ENCODE results near the gene SETDB2. TPM values are rescaled to one million over a fixed set of nuclear protein-coding genes. Genes with fewer than 3 reads are reported as not detected.
A peak's percentile ranks its signal among the peaks of the same experiment; 100 is the strongest.

Gene SETDB2
- total RNA-seq, 4 donors from 2014 or later, result 2.8 to 11.6 (median 8.8) TPM

GRCh38 chr13:49400755-49401659 lies 43.1 kb upstream of the SETDB2 start:
- 9 to 17% methylated on average over 6 to 7 of the region's 7 CpGs for WGBS, 2 donors (ENCODE audit: low coverage in 1 of 2)
- peak overlapping the region; percentile 81 to 92 (median 88) for H3K27ac ChIP-seq
- in situ Hi-C loops (cut with MboI; ENCODE audit: low pct_ligation_motif_present in 1 of 4, low pct_unique_long_range_greater_than_20kb in 1 of 4, low sequenced_read_pairs in 3 of 4) (no loop called here), intact Hi-C loops (cut with DNase I; ENCODE audit: low total_unique reads) (no loop called here)
- peak overlapping the region; percentile 23 to 44 (median 28) for H3K4me3 ChIP-seq
- TF ChIP-seq POLR2AphosphoS5 (IDR thresholded peaks at IDR 0.05), result peak; percentile 80 to 92 (median 87)
- no peak for TF ChIP-seq EP300 (IDR thresholded peaks at IDR 0.05; ENCODE audit: low read depth)
- peak; percentile 56 for TF ChIP-seq POLR2A (IDR thresholded peaks at IDR 0.05)
- H3K9me3 ChIP-seq, result peaks cover 10 to 12% of the 10 kb centered on the region in 2 donors
- H3K4me1 ChIP-seq, result peaks cover 4 to 20% (median 8%) of the 10 kb centered on the region in 4 donors
- no peaks in the 10 kb centered on the region for H3K27me3 ChIP-seq
- DNase-seq, result peak; percentile 22
- H3K36me3 ChIP-seq, result no peaks in the 10 kb centered on the region

DNA sequence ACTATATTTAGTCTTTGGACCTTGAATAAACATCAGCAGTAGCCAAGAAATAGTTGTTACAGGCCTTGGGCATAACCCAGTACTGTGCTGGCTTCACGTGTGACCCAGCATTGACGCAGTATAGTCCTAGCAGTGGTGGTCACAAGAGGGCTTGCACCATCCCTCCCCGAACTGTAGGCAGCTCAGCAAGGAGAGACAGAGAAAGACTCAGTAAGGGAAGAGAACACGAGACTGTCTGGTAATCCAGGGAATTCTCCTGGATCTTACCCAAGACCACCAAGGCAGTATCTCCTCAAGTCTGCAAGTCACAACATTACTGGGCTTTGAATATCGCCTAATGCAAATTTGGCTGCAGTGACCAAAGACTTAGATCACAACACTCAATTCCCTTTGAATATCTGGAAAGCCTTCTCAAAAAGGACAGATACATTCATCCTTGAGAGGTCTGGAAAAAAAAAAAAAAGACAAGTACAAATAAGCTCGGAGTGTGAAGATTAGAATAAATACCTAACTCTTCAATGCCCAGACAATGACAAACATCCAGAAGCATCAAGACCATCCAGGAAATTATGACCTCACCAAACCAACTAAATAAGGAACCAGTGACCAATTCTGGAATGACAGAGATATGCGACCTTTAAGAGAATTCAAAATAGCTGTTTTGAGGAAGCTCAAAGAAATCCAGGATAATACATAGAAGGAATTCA lies 39.9 kb upstream of the SETDB2 start:
- Histone ChIP-seq H3K36me3 (no peaks in the 10 kb centered on the region), H3K27me3 (no peaks in the 10 kb centered on the region), H3K27ac (peak overlapping the region in 2 of 4 donors; percentile 30 to 88), H3K9me3 (peaks cover 10 to 12% of the 10 kb centered on the region in 2 donors), H3K4me1 (peaks cover 4 to 20% (median 8%) of the 10 kb centered on the region in 4 donors), H3K4me3 (no peak overlapping the region)
- 77 to 81% methylated on average over 6 to 7 of the region's 7 CpGs for WGBS, 2 donors (ENCODE audit: low coverage in 1 of 2)
- DNase-seq, result no peak
- in situ Hi-C loops (cut with MboI; ENCODE audit: low pct_ligation_motif_present in 1 of 4, low pct_unique_long_range_greater_than_20kb in 1 of 4, low sequenced_read_pairs in 3 of 4) (no loop called here), intact Hi-C loops (cut with DNase I; ENCODE audit: low total_unique reads) (no loop called here)
- no peak for TF ChIP-seq POLR2AphosphoS5 (IDR thresholded peaks at IDR 0.05)
- no peak for TF ChIP-seq EP300 (IDR thresholded peaks at IDR 0.05; ENCODE audit: low read depth)
- TF ChIP-seq, protein P1, sequence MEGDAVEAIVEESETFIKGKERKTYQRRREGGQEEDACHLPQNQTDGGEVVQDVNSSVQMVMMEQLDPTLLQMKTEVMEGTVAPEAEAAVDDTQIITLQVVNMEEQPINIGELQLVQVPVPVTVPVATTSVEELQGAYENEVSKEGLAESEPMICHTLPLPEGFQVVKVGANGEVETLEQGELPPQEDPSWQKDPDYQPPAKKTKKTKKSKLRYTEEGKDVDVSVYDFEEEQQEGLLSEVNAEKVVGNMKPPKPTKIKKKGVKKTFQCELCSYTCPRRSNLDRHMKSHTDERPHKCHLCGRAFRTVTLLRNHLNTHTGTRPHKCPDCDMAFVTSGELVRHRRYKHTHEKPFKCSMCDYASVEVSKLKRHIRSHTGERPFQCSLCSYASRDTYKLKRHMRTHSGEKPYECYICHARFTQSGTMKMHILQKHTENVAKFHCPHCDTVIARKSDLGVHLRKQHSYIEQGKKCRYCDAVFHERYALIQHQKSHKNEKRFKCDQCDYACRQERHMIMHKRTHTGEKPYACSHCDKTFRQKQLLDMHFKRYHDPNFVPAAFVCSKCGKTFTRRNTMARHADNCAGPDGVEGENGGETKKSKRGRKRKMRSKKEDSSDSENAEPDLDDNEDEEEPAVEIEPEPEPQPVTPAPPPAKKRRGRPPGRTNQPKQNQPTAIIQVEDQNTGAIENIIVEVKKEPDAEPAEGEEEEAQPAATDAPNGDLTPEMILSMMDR (IDR thresholded peaks at IDR 0.05), result no peak
- no peak for TF ChIP-seq POLR2A (IDR thresholded peaks at IDR 0.05)

DNA sequence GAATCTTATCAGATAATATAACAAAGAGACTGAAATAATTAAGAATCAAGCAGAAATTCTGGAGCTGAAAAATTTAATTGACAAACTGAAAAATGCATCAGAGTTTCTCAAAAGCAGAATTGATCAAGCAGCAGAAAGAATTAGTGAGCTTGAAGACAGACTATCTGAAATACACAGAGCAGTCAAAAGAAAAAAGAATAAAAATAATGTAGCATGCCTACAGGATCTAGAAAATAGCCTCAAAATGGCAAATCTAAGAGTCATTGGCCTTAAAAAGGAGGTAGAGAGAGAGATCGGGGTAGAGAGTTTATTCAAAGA lies 39.4 kb upstream of the SETDB2 start:
- Histone ChIP-seq H3K9me3 (peaks cover 10 to 12% of the 10 kb centered on the region in 2 donors), H3K27me3 (no peaks in the 10 kb centered on the region), H3K27ac (peak overlapping the region in 1 of 4 donors; percentile 88), H3K36me3 (no peaks in the 10 kb centered on the region), H3K4me1 (peaks cover 0 to 20% (median 8%) of the 10 kb centered on the region in 4 donors), H3K4me3 (no peak overlapping the region)
- TF ChIP-seq POLR2AphosphoS5 (IDR thresholded peaks at IDR 0.05) (no peak), EP300 (IDR thresholded peaks at IDR 0.05; ENCODE audit: low read depth) (no peak), POLR2A (IDR thresholded peaks at IDR 0.05) (no peak)
- TF ChIP-seq, protein P1 (IDR thresholded peaks at IDR 0.05), result no peak
- in situ Hi-C loops (cut with MboI; ENCODE audit: low pct_ligation_motif_present in 1 of 4, low pct_unique_long_range_greater_than_20kb in 1 of 4, low sequenced_read_pairs in 3 of 4), result no loop called here
- WGBS, 2 donors (ENCODE audit: low coverage in 1 of 2), result 68% methylated on average over 1 of the region's 1 CpG; no CpG with 5 or more reads in 1 of the 2 donors
- no peak for DNase-seq
- intact Hi-C loops (cut with DNase I; ENCODE audit: low total_unique reads), result no loop called here

DNA sequence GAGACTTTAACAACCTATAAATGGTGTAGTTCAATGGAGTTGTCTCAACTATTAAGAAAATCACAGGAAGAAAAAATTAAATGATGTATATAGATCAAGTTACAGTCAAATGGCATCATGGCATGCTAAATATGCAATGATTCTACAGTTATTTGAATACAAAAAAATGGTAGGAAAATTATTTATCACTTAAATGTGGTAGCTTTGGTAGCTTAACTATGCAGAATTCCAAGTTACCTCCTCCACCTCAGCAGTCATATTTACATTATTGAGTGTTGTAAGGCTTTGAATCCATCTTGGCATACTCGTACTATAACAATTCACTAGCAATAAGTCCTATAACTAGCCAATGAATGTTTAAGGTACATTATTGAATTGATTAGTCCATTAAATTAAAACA lies 37.0 kb upstream of the SETDB2 start:
- 93 to 95% methylated on average over 1 of the region's 1 CpG for WGBS, 2 donors (ENCODE audit: low coverage in 1 of 2)
- TF ChIP-seq, protein P1 (IDR thresholded peaks at IDR 0.05), result no peak
- TF ChIP-seq POLR2A (IDR thresholded peaks at IDR 0.05) (no peak), POLR2AphosphoS5 (IDR thresholded peaks at IDR 0.05) (no peak), EP300 (IDR thresholded peaks at IDR 0.05; ENCODE audit: low read depth) (no peak)
- no peaks in the 10 kb centered on the region for H3K36me3 ChIP-seq
- peaks cover 0 to 11% (median 4%) of the 10 kb centered on the region in 4 donors for H3K4me1 ChIP-seq
- no peak overlapping the region for H3K27ac ChIP-seq
- H3K4me3 ChIP-seq, result no peak overlapping the region
- no peaks in the 10 kb centered on the region for H3K27me3 ChIP-seq
- intact Hi-C loops (cut with DNase I; ENCODE audit: low total_unique reads), result no loop called here
- no peak for DNase-seq
- H3K9me3 ChIP-seq, result peaks cover 10 to 12% of the 10 kb centered on the region in 2 donors
- in situ Hi-C loops (cut with MboI; ENCODE audit: low pct_ligation_motif_present in 1 of 4, low pct_unique_long_range_greater_than_20kb in 1 of 4, low sequenced_read_pairs in 3 of 4), result no loop called here
